ENCODE data around the gene SLC25A48. TPM values are rescaled to one million over a fixed set of nuclear protein-coding genes. Genes with fewer than 3 reads are reported as not detected.

SLC25A48 gene
- total RNA-seq, 1 experiment from 2014 or later, result not detected

DNA sequence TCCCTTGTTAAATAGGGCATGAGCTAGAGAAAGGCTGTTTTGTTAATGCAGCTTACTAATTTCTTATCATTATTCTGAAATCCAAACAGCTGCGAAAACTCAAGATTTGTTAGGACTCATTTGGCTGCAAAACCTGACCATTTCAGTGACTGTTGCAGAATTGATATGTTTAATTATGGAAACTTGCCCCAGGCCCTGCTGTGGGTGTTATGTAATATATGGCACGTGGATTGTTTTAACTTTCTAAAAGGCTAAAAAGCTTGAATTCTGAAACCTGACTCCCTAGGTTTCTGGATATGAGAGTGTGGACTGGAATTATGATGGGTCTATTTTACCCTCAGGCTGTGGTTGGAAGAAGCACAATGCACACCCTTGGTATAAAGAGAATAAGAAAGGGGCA lies 56.8 kb downstream of the SLC25A48 start:
- BruUV-seq (replicated peaks), result no TSS peak
- no peaks in the 10 kb centered on the region for H3K4me1 ChIP-seq (ENCODE audit: control insufficient read depth, insufficient read depth, low read length)
- no peak for ATAC-seq
- no peaks in the 10 kb centered on the region for H3K36me3 ChIP-seq (ENCODE audit: control insufficient read depth, insufficient read depth, low read length)
- in situ Hi-C loops (cut with HindIII; ENCODE audit: low pct_unique_long_range_greater_than_20kb, low sequenced_read_pairs) (no loop called here), intact Hi-C loops (cut with micrococcal nuclease; ENCODE audit: unreplicated experiment) (no loop called here)
- no peak for DNase-seq (ENCODE audit: low read depth, low spot score)
- POLR2A ChIA-PET, result interaction anchor here (0.6 kb wide), 1 partner anchor 762 kb away, joined by 3 read pairs; no protein-coding TSS in a partner anchor
- TF ChIP-seq TCF7L2 (IDR thresholded peaks at IDR 0.05; ENCODE audit: low read depth, low read length), result no peak
- no peak for TF ChIP-seq SIN3A (IDR thresholded peaks at IDR 0.05; ENCODE audit: borderline replicate concordance, insufficient read depth, low read depth, low read length)
- TF ChIP-seq, protein P1, sequence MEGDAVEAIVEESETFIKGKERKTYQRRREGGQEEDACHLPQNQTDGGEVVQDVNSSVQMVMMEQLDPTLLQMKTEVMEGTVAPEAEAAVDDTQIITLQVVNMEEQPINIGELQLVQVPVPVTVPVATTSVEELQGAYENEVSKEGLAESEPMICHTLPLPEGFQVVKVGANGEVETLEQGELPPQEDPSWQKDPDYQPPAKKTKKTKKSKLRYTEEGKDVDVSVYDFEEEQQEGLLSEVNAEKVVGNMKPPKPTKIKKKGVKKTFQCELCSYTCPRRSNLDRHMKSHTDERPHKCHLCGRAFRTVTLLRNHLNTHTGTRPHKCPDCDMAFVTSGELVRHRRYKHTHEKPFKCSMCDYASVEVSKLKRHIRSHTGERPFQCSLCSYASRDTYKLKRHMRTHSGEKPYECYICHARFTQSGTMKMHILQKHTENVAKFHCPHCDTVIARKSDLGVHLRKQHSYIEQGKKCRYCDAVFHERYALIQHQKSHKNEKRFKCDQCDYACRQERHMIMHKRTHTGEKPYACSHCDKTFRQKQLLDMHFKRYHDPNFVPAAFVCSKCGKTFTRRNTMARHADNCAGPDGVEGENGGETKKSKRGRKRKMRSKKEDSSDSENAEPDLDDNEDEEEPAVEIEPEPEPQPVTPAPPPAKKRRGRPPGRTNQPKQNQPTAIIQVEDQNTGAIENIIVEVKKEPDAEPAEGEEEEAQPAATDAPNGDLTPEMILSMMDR (IDR thresholded peaks at IDR 0.05), result no peak
- TF ChIP-seq POLR2AphosphoS5 (IDR thresholded peaks at IDR 0.05; ENCODE audit: low read depth, low read length), result no peak
- no peak for TF ChIP-seq REST (IDR thresholded peaks at IDR 0.05; ENCODE audit: insufficient read depth in 1 of 2, low read depth in 2 of 2, low read length in 1 of 2)
- H3K27ac ChIP-seq (ENCODE audit: low read length), result no peak overlapping the region
- no peaks in the 10 kb centered on the region for H3K27me3 ChIP-seq (ENCODE audit: control insufficient read depth, insufficient read depth, low read length)
- H3K4me3 ChIP-seq (ENCODE audit: low read depth in 2 of 2, low read length in 2 of 2), result no peak overlapping the region
- no peaks in the 10 kb centered on the region for H3K9me3 ChIP-seq (ENCODE audit: control insufficient read depth, insufficient read depth, low read depth, low read length)
- CTCF ChIA-PET, result interaction anchor here (0.6 kb wide), 1 partner anchor 35 kb away, joined by 5 read pairs; no protein-coding TSS in a partner anchor

GRCh38 chr5:135891791-135892190 lies 57.3 kb downstream of the SLC25A48 start:
- ATAC-seq (no peak), DNase-seq (ENCODE audit: low read depth, low spot score) (no peak)
- H3K9me3 ChIP-seq (ENCODE audit: control insufficient read depth, insufficient read depth, low read depth, low read length), result no peaks in the 10 kb centered on the region
- no peak for TF ChIP-seq POLR2AphosphoS5 (IDR thresholded peaks at IDR 0.05; ENCODE audit: low read depth, low read length)
- TF ChIP-seq, protein P1 (IDR thresholded peaks at IDR 0.05), result peak; percentile 34; the same call in 1 of the 2 replicates
- H3K27ac ChIP-seq (ENCODE audit: low read length), result no peak overlapping the region
- POLR2A ChIA-PET, result interaction anchor here (0.6 kb wide), 2 partner anchors 10 to 761 kb away, joined by 3 to 9 read pairs; no protein-coding TSS in a partner anchor
- intact Hi-C loops (cut with micrococcal nuclease; ENCODE audit: unreplicated experiment) (no loop called here), in situ Hi-C loops (cut with HindIII; ENCODE audit: low pct_unique_long_range_greater_than_20kb, low sequenced_read_pairs) (no loop called here)
- H3K36me3 ChIP-seq (ENCODE audit: control insufficient read depth, insufficient read depth, low read length), result no peaks in the 10 kb centered on the region
- no TSS peak for BruUV-seq (replicated peaks)
- H3K27me3 ChIP-seq (ENCODE audit: control insufficient read depth, insufficient read depth, low read length), result no peaks in the 10 kb centered on the region
- H3K4me1 ChIP-seq (ENCODE audit: control insufficient read depth, insufficient read depth, low read length), result no peaks in the 10 kb centered on the region
- CTCF ChIA-PET, result no interaction called here
- H3K4me3 ChIP-seq (ENCODE audit: low read depth in 2 of 2, low read length in 2 of 2), result no peak overlapping the region
